Nephron progenitor cell (in vitro differentiated cells): ENCODE data around the gene ANKZF1.

Source experiments
- DNase-seq: peaks from one replicate; pipeline ENCODE4 v3.0.0; 2021
- H3K27ac Mint-ChIP-seq: 2 replicates; pipeline ENCODE4 v1.8.0; 2021; ENCODE audit warnings: mild to moderate bottlenecking, moderate library complexity, mixed read lengths
- H3K27me3 Mint-ChIP-seq: 2 replicates; pipeline ENCODE4 v1.8.0; 2021; ENCODE audit warnings: mild to moderate bottlenecking, low read depth, mixed read lengths; ENCODE audit not compliant: poor library complexity
- H3K36me3 Mint-ChIP-seq: 2 replicates; pipeline ENCODE4 v1.8.0; 2021; ENCODE audit warnings: low read depth, mixed read lengths
- H3K4me1 Mint-ChIP-seq: 2 replicates; pipeline ENCODE4 v1.8.0; 2021; ENCODE audit warnings: mixed read lengths
- H3K4me3 Mint-ChIP-seq: 2 replicates; pipeline ENCODE4 v1.8.0; 2021; ENCODE audit warnings: mild to moderate bottlenecking, moderate library complexity, mixed read lengths
- H3K9me3 Mint-ChIP-seq: 2 replicates; pipeline ENCODE4 v1.8.0; 2021; ENCODE audit warnings: mild to moderate bottlenecking, moderate library complexity, mixed read lengths
- CTCF ChIP-seq: fragments of 200-600 bp; sonication (generic); IDR thresholded peaks from 2 replicates; pipeline ENCODE4 v1.5.0; 2021; ENCODE audit warnings: antibody characterized with exemption

The ANKZF1 gene

GRCh38 chr2:219248845-219249202 lies 19.2 kb downstream of the ANKZF1 start:
- Mint-ChIP-seq H3K4me3 (no peak overlapping the region), H3K4me1 (peaks cover 57% of the 10 kb centered on the region), H3K27ac (peak overlapping the region; percentile 44), H3K9me3 (no peaks in the 10 kb centered on the region), H3K36me3 (peaks cover 8% of the 10 kb centered on the region), H3K27me3 (peaks cover 37% of the 10 kb centered on the region)
- no peak for DNase-seq
- TF ChIP-seq CTCF = no peak

GRCh38 chr2:219249203-219249980 lies 19.8 kb downstream of the ANKZF1 start:
- DNase-seq = peak; percentile 16
- Mint-ChIP-seq H3K27me3 (peaks cover 43% of the 10 kb centered on the region), H3K27ac (peak overlapping the region; percentile 84), H3K4me3 (no peak overlapping the region), H3K9me3 (no peaks in the 10 kb centered on the region), H3K36me3 (peaks cover 8% of the 10 kb centered on the region), H3K4me1 (peaks cover 56% of the 10 kb centered on the region)
- TF ChIP-seq CTCF = no peak

GRCh38 chr2:219250049-219250781 lies 20.6 kb downstream of the ANKZF1 start:
- no peak for TF ChIP-seq CTCF
- DNase-seq = no peak
- Mint-ChIP-seq H3K27ac (peak overlapping the region; percentile 82), H3K4me1 (peaks cover 58% of the 10 kb centered on the region), H3K27me3 (peaks cover 51% of the 10 kb centered on the region), H3K36me3 (peaks cover 8% of the 10 kb centered on the region), H3K9me3 (no peaks in the 10 kb centered on the region), H3K4me3 (no peak overlapping the region)

- H3K36me3 Mint-ChIP-seq = peaks cover 8% of the 10 kb centered on the region
- H3K9me3 Mint-ChIP-seq = no peaks in the 10 kb centered on the region
- H3K4me3 Mint-ChIP-seq = no peak overlapping the region
- no peak overlapping the region for H3K27ac Mint-ChIP-seq
- H3K27me3 Mint-ChIP-seq = peaks cover 66% of the 10 kb centered on the region
- peaks cover 48% of the 10 kb centered on the region for H3K4me1 Mint-ChIP-seq
- no peak for DNase-seq
- TF ChIP-seq CTCF = no peak
Measured at GRCh38 chr2:219251656-219252055, 22.1 kb downstream of the ANKZF1 start.

GRCh38 chr2:219252084-219252483 lies 22.5 kb downstream of the ANKZF1 start:
- Mint-ChIP-seq H3K27me3 (peaks cover 70% of the 10 kb centered on the region), H3K4me3 (peak overlapping the region; percentile 76), H3K27ac (no peak overlapping the region), H3K36me3 (peaks cover 8% of the 10 kb centered on the region), H3K9me3 (no peaks in the 10 kb centered on the region), H3K4me1 (peaks cover 43% of the 10 kb centered on the region)
- DNase-seq = no peak
- no peak for TF ChIP-seq CTCF
